ENCODE data around the gene DGKH. TPM values are rescaled to one million over a fixed set of nuclear protein-coding genes. Genes with fewer than 3 reads are reported as not detected.

The DGKH gene
- total RNA-seq, 1 donor from 2014 or later: 2.2 TPM

DNA sequence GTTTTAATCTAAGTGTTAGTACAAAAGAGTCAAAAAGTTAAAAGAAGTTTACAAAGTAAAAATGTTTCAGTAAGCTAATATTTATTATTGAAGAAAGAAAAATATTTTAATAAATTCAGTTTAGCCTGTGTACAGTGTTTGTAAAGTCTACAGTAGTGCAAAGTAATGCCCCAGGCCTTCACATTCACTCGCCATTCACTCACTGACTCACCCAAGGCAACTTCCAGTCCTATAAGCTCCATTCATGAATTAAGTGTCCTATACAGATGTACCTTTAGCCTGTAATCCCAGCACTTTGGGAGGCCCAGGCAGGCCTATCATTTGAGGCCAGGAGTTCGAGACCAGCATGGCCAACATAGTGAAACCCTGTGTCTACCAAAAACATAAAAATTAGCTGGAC, 199.4 kb downstream of the DGKH start:
- ChIA-PET CTCF (no interaction called here), POLR2A (no interaction called here)
- H3K27me3 Mint-ChIP-seq: no peaks in the 10 kb centered on the region
- no peak for DNase-seq
- TF ChIP-seq, protein P1, sequence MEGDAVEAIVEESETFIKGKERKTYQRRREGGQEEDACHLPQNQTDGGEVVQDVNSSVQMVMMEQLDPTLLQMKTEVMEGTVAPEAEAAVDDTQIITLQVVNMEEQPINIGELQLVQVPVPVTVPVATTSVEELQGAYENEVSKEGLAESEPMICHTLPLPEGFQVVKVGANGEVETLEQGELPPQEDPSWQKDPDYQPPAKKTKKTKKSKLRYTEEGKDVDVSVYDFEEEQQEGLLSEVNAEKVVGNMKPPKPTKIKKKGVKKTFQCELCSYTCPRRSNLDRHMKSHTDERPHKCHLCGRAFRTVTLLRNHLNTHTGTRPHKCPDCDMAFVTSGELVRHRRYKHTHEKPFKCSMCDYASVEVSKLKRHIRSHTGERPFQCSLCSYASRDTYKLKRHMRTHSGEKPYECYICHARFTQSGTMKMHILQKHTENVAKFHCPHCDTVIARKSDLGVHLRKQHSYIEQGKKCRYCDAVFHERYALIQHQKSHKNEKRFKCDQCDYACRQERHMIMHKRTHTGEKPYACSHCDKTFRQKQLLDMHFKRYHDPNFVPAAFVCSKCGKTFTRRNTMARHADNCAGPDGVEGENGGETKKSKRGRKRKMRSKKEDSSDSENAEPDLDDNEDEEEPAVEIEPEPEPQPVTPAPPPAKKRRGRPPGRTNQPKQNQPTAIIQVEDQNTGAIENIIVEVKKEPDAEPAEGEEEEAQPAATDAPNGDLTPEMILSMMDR (IDR thresholded peaks at IDR 0.05): no peak
- no peak for ATAC-seq (ENCODE audit: low read depth)
- H3K27ac Mint-ChIP-seq: no peak overlapping the region
- intact Hi-C loops (cut with micrococcal nuclease): no loop called here
- no peaks in the 10 kb centered on the region for H3K36me3 Mint-ChIP-seq (ENCODE audit: low read depth)
- no peaks in the 10 kb centered on the region for H3K9me3 Mint-ChIP-seq
- H3K4me3 Mint-ChIP-seq: no peak overlapping the region
- no peaks in the 10 kb centered on the region for H3K4me1 Mint-ChIP-seq

DNA sequence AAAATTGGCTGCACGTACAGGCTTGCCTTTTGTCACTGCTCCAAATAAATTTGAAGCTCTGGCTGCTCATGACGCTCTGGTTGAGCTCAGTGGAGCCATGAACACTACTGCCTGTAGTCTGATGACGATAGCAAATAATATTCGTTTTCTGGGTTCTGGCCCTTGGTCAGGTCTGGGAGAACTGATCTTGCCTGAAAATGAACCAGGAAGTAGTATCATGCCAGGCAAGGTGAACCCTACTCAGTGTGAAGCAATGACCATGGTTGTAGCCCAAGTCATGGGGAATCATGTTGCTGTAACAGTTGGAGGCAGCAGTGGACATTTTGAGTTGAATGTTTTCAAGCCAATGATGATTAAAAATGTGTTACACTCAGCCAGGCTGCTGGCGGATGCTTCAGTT, 207.4 kb downstream of the DGKH start:
- TF ChIP-seq, protein P1 (IDR thresholded peaks at IDR 0.05): no peak
- ATAC-seq (ENCODE audit: low read depth): no peak
- H3K4me1 Mint-ChIP-seq: no peaks in the 10 kb centered on the region
- no peak overlapping the region for H3K4me3 Mint-ChIP-seq
- no peaks in the 10 kb centered on the region for H3K27me3 Mint-ChIP-seq
- H3K36me3 Mint-ChIP-seq (ENCODE audit: low read depth): no peaks in the 10 kb centered on the region
- POLR2A ChIA-PET: no interaction called here
- DNase-seq: no peak
- no peak overlapping the region for H3K27ac Mint-ChIP-seq
- H3K9me3 Mint-ChIP-seq: no peaks in the 10 kb centered on the region
- intact Hi-C loops (cut with micrococcal nuclease): no loop called here
- CTCF ChIA-PET: no interaction called here

DNA sequence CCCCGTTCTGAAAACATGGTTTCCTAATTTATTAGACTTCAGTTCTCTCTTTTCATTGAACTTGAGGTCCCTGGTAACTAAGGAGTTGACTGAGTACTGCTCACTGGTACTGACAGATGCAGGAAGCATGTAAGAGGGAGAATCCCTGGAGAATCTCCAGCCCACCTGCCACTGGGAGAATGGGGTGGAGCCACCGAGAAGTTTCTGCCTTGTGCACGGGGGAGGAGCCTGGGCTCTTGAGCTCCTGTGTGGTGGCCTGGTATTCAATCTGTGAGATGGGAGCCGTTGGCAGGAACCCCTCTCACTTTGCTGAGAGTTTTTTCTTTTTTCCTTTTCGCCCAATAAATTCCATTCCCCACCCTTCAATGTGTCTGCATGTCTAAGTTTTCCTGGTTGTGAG, 210.3 kb downstream of the DGKH start:
- H3K36me3 Mint-ChIP-seq (ENCODE audit: low read depth): no peaks in the 10 kb centered on the region

DNA sequence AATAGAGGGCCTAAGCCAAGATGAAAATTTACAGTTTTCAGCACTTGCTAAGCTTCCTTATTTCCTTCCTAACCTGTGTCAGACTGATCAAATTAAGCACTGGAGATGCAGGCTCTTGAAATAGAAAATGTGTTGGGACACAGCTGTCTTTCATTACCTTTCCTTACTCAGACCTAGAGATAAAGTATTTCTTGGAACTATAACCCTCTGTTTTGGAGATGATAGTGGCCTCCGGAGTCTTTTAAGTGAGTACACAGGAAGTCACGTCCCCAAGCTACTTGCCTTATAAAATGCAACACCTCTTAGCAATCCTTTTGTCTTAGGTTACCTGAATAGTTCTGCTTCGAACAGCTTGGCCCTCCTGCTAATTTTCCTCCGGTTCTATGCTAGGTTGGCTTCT, 211.1 kb downstream of the DGKH start:
- Mint-ChIP-seq H3K27ac (no peak overlapping the region), H3K36me3 (ENCODE audit: low read depth) (no peaks in the 10 kb centered on the region), H3K4me1 (no peaks in the 10 kb centered on the region), H3K9me3 (no peaks in the 10 kb centered on the region), H3K27me3 (no peaks in the 10 kb centered on the region), H3K4me3 (no peak overlapping the region)
- ChIA-PET POLR2A (no interaction called here), CTCF (no interaction called here)
- no peak for DNase-seq
- ATAC-seq (ENCODE audit: low read depth): no peak
- intact Hi-C loops (cut with micrococcal nuclease): no loop called here
- TF ChIP-seq, protein P1 (IDR thresholded peaks at IDR 0.05): no peak

More for the DNA sequence above, 210.3 kb downstream of the DGKH start:
- intact Hi-C loops (cut with micrococcal nuclease): no loop called here
- H3K27me3 Mint-ChIP-seq: no peaks in the 10 kb centered on the region
- POLR2A ChIA-PET: no interaction called here
- no peaks in the 10 kb centered on the region for H3K9me3 Mint-ChIP-seq
- TF ChIP-seq, protein P1 (IDR thresholded peaks at IDR 0.05): no peak
- ATAC-seq (ENCODE audit: low read depth) (no peak), DNase-seq (no peak)
- H3K4me1 Mint-ChIP-seq: no peaks in the 10 kb centered on the region
- no peak overlapping the region for H3K27ac Mint-ChIP-seq
- no peak overlapping the region for H3K4me3 Mint-ChIP-seq
- CTCF ChIA-PET: no interaction called here

DNA sequence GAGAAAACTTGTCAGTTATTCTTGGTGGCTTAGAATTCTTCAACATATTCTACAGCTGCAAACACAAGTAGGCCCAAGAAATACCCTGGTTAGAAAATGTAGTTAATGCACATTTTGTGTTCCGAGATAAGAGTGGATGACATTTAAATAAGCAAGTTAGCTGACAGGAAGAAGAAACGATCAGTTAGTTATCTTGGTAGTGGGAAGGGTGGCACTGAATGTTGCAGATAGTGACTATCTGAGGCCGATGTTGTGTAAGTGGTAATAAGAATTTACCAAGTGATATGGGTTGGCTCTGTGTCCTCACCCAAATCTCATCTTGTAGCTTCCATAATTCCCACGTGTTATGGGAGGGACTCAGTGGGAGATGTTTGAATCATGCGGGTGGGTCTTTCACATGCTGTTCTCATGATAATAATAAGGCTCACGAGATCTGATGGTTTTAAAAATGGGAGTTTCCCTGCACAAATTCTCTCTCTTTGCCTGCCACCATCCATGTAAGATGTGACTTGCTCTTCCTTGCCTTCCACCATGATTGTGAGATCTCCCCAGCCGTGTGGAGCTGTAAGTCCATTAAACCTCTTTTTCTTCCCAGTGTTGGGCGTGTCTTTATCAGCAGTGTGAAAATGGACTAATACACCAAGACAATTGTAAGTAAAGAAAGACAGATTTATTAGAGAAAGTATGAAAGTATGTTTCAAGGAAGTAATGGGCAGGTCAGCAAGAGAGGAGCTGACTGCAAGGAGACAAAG, 212.6 kb downstream of the DGKH start:
- no peaks in the 10 kb centered on the region for H3K36me3 Mint-ChIP-seq (ENCODE audit: low read depth)
- no peaks in the 10 kb centered on the region for H3K9me3 Mint-ChIP-seq
- TF ChIP-seq, protein P1 (IDR thresholded peaks at IDR 0.05): no peak
- intact Hi-C loops (cut with micrococcal nuclease): no loop called here
- H3K4me1 Mint-ChIP-seq: no peaks in the 10 kb centered on the region
- CTCF ChIA-PET: no interaction called here
- H3K27ac Mint-ChIP-seq: no peak overlapping the region
- no peak for ATAC-seq (ENCODE audit: low read depth)
- no peak for DNase-seq
- no peaks in the 10 kb centered on the region for H3K27me3 Mint-ChIP-seq
- POLR2A ChIA-PET: no interaction called here
- H3K4me3 Mint-ChIP-seq: no peak overlapping the region

Data from activated B cell treated with CpG ODN at 0.5 μM for 24 hours (primary cell).